HG03045 (cell line): ENCODE results near the gene DNASE1L2.
"Not testable (repeated sequence)": the region's sequence is repeated elsewhere in the genome, so short reads cannot be mapped to it uniquely, and the experiment has no call there.

Experiments
- ATAC-seq: cut with Tn5 transposase; IDR thresholded peaks from one replicate; pipeline ENCODE4 v1.9.1; 2021; ENCODE audit warnings: mild to moderate bottlenecking, moderate library complexity; ENCODE audit not compliant: unreplicated experiment

The DNASE1L2 gene

GRCh38 chr16:2238150-2238837, 2.0 kb downstream of the DNASE1L2 start:
- no peak for ATAC-seq

GRCh38 chr16:2238838-2239675, 2.8 kb downstream of the DNASE1L2 start:
- no peak for ATAC-seq

- ATAC-seq, result not testable (repeated sequence)
Observed at GRCh38 chr16:2240331-2240730, 4.1 kb downstream of the DNASE1L2 start.

- ATAC-seq, result no peak
Observed at GRCh38 chr16:2242598-2242997, 6.4 kb downstream of the DNASE1L2 start.

- ATAC-seq, result no peak
Observed at GRCh38 chr16:2243031-2243528, 6.8 kb downstream of the DNASE1L2 start.

- ATAC-seq, result no peak
Observed at GRCh38 chr16:2243781-2244180, 7.5 kb downstream of the DNASE1L2 start.

- ATAC-seq, result no peak
Observed at GRCh38 chr16:2244301-2244700, 8.1 kb downstream of the DNASE1L2 start.

GRCh38 chr16:2244926-2245795, 8.9 kb downstream of the DNASE1L2 start:
- ATAC-seq, result no peak

GRCh38 chr16:2246301-2246885, 10.1 kb downstream of the DNASE1L2 start:
- no peak for ATAC-seq

- no peak for ATAC-seq
Observed at GRCh38 chr16:2250652-2251295, 14.5 kb downstream of the DNASE1L2 start.

GRCh38 chr16:2251296-2252111, 15.3 kb downstream of the DNASE1L2 start, which contains the start of gene ECI1:
TSS of gene ECI1 (minus strand) at chr16:2251587. CDS start at chr16:2251566, 21 bp downstream.
- peak; percentile 89 for ATAC-seq

- no peak for ATAC-seq
Observed at GRCh38 chr16:2252806-2253148, 16.5 kb downstream of the DNASE1L2 start.

- no peak for ATAC-seq
Observed at GRCh38 chr16:2253293-2253692, 17.0 kb downstream of the DNASE1L2 start.

- no peak for ATAC-seq
Observed at GRCh38 chr16:2256531-2257140, 20.4 kb downstream of the DNASE1L2 start.

GRCh38 chr16:2257726-2258125, 21.5 kb downstream of the DNASE1L2 start:
- no peak for ATAC-seq

GRCh38 chr16:2258530-2258929, 22.3 kb downstream of the DNASE1L2 start:
- not testable (repeated sequence) for ATAC-seq

- no peak for ATAC-seq
Observed at GRCh38 chr16:2260250-2260649, 24.0 kb downstream of the DNASE1L2 start.

- not testable (repeated sequence) for ATAC-seq
Observed at GRCh38 chr16:2263026-2263425, 26.8 kb downstream of the DNASE1L2 start.

- ATAC-seq, result not testable (repeated sequence)
Observed at GRCh38 chr16:2266887-2267286, 30.6 kb downstream of the DNASE1L2 start.
